Mucosa of rectum (tissue), 2 donors: Measurements from ENCODE around the gene CCDC181.

ENCODE experiments used
- H3K27ac ChIP-seq, 2 donors: one replicate each; pipeline ENCODE4 v1.7.0; 2013; ENCODE audit warnings: inconsistent platforms in 2 of 2, low read depth in 2 of 2, low read length in 2 of 2
- H3K27me3 ChIP-seq, 2 donors: one replicate each; pipeline ENCODE4 v1.7.0; 2013; ENCODE audit warnings: low read length in 2 of 2; ENCODE audit not compliant: control insufficient read depth in 2 of 2, insufficient read depth in 2 of 2
- H3K36me3 ChIP-seq, 2 donors: one replicate each; pipeline ENCODE4 v1.7.0; 2013; ENCODE audit warnings: low read length in 2 of 2; ENCODE audit not compliant: control insufficient read depth in 2 of 2, insufficient read depth in 2 of 2
- H3K4me1 ChIP-seq, 2 donors: one replicate each; pipeline ENCODE4 v1.7.0; 2013; ENCODE audit warnings: low read length in 2 of 2, mild to moderate bottlenecking in 1 of 2; ENCODE audit not compliant: control insufficient read depth in 2 of 2, insufficient read depth in 2 of 2
- H3K4me3 ChIP-seq, 2 donors: one replicate each; pipeline ENCODE4 v1.7.0; 2013; ENCODE audit warnings: low read length in 2 of 2
- H3K9ac ChIP-seq, 2 donors: one replicate each; pipeline ENCODE4 v1.7.0; 2013; ENCODE audit warnings: low read length in 2 of 2, low read depth in 1 of 2, mild to moderate bottlenecking in 1 of 2
- H3K9me3 ChIP-seq, 2 donors: one replicate each; pipeline ENCODE4 v1.7.0; 2013; ENCODE audit warnings: low read length in 2 of 2; ENCODE audit not compliant: control insufficient read depth in 2 of 2
- donor health status: healthy.
- donor health status: Normal muscosa, but diverticular disease.

CCDC181 gene

GRCh38 chr1:169367686-169368405 is 59.4 kb downstream of the CCDC181 start, which contains the start of the genes BLZF1 and NME7:
Gene BLZF1, plus strand, starts transcription at chr1:169368195. Its CDS starts 1,328 bp downstream, at chr1:169369523.
Gene NME7, minus strand, starts transcription at chr1:169367797. Its CDS starts 87 bp downstream, at chr1:169367710.
- no peaks in the 10 kb centered on the region for H3K27me3 ChIP-seq
- H3K36me3 ChIP-seq: peaks cover 10 to 16% of the 10 kb centered on the region in 2 donors
- H3K9me3 ChIP-seq: no peaks in the 10 kb centered on the region
- H3K4me1 ChIP-seq: peaks cover 6 to 13% of the 10 kb centered on the region in 2 donors
- H3K9ac ChIP-seq: peak within 1 kb of the TSS; percentile 78 to 89
- peak within 1 kb of the TSS; percentile 81 to 89 for H3K27ac ChIP-seq
- H3K4me3 ChIP-seq: peak within 1 kb of the TSS; percentile 98 to 100

GRCh38 chr1:169367096-169367685 is 60.1 kb downstream of the CCDC181 start:
- H3K9me3 ChIP-seq: no peaks in the 10 kb centered on the region
- H3K36me3 ChIP-seq: peaks cover 10 to 16% of the 10 kb centered on the region in 2 donors
- H3K4me1 ChIP-seq: peaks cover 6 to 13% of the 10 kb centered on the region in 2 donors
- peak overlapping the region; percentile 98 to 100 for H3K4me3 ChIP-seq
- peak overlapping the region; percentile 49 to 50 for H3K27ac ChIP-seq
- H3K9ac ChIP-seq: peak overlapping the region; percentile 54 to 60
- H3K27me3 ChIP-seq: no peaks in the 10 kb centered on the region

GRCh38 chr1:169364948-169365347 is 62.3 kb downstream of the CCDC181 start:
- H3K4me3 ChIP-seq: no peak overlapping the region
- H3K4me1 ChIP-seq: peaks cover 6 to 13% of the 10 kb centered on the region in 2 donors
- H3K9ac ChIP-seq: no peak overlapping the region
- H3K27me3 ChIP-seq: no peaks in the 10 kb centered on the region
- no peak overlapping the region for H3K27ac ChIP-seq
- no peaks in the 10 kb centered on the region for H3K9me3 ChIP-seq
- H3K36me3 ChIP-seq: peaks cover 2 to 3% of the 10 kb centered on the region in 2 donors

GRCh38 chr1:169363046-169363730 is 64.1 kb downstream of the CCDC181 start:
- H3K4me3 ChIP-seq: no peak overlapping the region
- no peak overlapping the region for H3K9ac ChIP-seq
- no peaks in the 10 kb centered on the region for H3K9me3 ChIP-seq
- no peak overlapping the region for H3K27ac ChIP-seq
- peaks cover 4 to 6% of the 10 kb centered on the region in 2 donors for H3K4me1 ChIP-seq
- no peaks in the 10 kb centered on the region for H3K27me3 ChIP-seq
- no peaks in the 10 kb centered on the region for H3K36me3 ChIP-seq

- Histone ChIP-seq H3K27ac (no peak overlapping the region), H3K4me1 (no peaks in the 10 kb centered on the region), H3K27me3 (no peaks in the 10 kb centered on the region), H3K4me3 (no peak overlapping the region), H3K36me3 (no peaks in the 10 kb centered on the region), H3K9ac (no peak overlapping the region), H3K9me3 (no peaks in the 10 kb centered on the region)
Observed at GRCh38 chr1:169361281-169361680, 66.0 kb downstream of the CCDC181 start.

- no peaks in the 10 kb centered on the region for H3K27me3 ChIP-seq
- H3K9ac ChIP-seq: no peak overlapping the region
- no peaks in the 10 kb centered on the region for H3K9me3 ChIP-seq
- no peak overlapping the region for H3K4me3 ChIP-seq
- H3K4me1 ChIP-seq: no peaks in the 10 kb centered on the region
- no peak overlapping the region for H3K27ac ChIP-seq
- H3K36me3 ChIP-seq: no peaks in the 10 kb centered on the region
Observed at GRCh38 chr1:169360415-169360814, 66.9 kb downstream of the CCDC181 start.

- H3K36me3 ChIP-seq: no peaks in the 10 kb centered on the region
- H3K27ac ChIP-seq: no peak overlapping the region
- H3K4me3 ChIP-seq: no peak overlapping the region
- no peaks in the 10 kb centered on the region for H3K4me1 ChIP-seq
- H3K27me3 ChIP-seq: no peaks in the 10 kb centered on the region
- H3K9ac ChIP-seq: no peak overlapping the region
- no peaks in the 10 kb centered on the region for H3K9me3 ChIP-seq
Observed at GRCh38 chr1:169348383-169349036, 78.8 kb downstream of the CCDC181 start.

- no peak overlapping the region for H3K4me3 ChIP-seq
- H3K27me3 ChIP-seq: no peaks in the 10 kb centered on the region
- H3K27ac ChIP-seq: no peak overlapping the region
- no peaks in the 10 kb centered on the region for H3K9me3 ChIP-seq
- no peaks in the 10 kb centered on the region for H3K4me1 ChIP-seq
- H3K36me3 ChIP-seq: no peaks in the 10 kb centered on the region
- H3K9ac ChIP-seq: no peak overlapping the region
Observed at GRCh38 chr1:169347688-169348382, 79.4 kb downstream of the CCDC181 start.

GRCh38 chr1:169346036-169346589 is 81.2 kb downstream of the CCDC181 start:
- no peaks in the 10 kb centered on the region for H3K9me3 ChIP-seq
- no peak overlapping the region for H3K4me3 ChIP-seq
- no peaks in the 10 kb centered on the region for H3K27me3 ChIP-seq
- H3K27ac ChIP-seq: no peak overlapping the region
- no peaks in the 10 kb centered on the region for H3K4me1 ChIP-seq
- no peak overlapping the region for H3K9ac ChIP-seq
- no peaks in the 10 kb centered on the region for H3K36me3 ChIP-seq
